KOPT-K1 (cell line): ENCODE measurements around the gene LAMP2.
"Not testable (repeated sequence)": the region's sequence is repeated elsewhere in the genome, so short reads cannot be mapped to it uniquely, and the experiment has no call there.

Experiments
- H3K27ac ChIP-seq: fragments of 200-600 bp; sonication (generic); 2 replicates; pipeline ENCODE4 v1.5.1; 2016; ENCODE audit warnings: antibody characterized with exemption, mild to moderate bottlenecking, low read depth, low read length; ENCODE audit not compliant: poor library complexity, severe bottlenecking
- H3K36me3 ChIP-seq: fragments of 200-600 bp; sonication (generic); 2 replicates; pipeline ENCODE4 v1.5.1; 2017; ENCODE audit warnings: antibody characterized with exemption, mild to moderate bottlenecking, low read length, moderate library complexity; ENCODE audit not compliant: insufficient read depth
- H3K9me3 ChIP-seq: fragments of 200-600 bp; sonication (generic); 2 replicates; pipeline ENCODE4 v1.5.1; 2017; ENCODE audit warnings: antibody characterized with exemption, low read length, mild to moderate bottlenecking; ENCODE audit not compliant: insufficient read depth, poor library complexity, severe bottlenecking

LAMP2 gene

GRCh38 chrX:120469657-120470056, 561 bp upstream of the LAMP2 start:
- not testable (repeated sequence) for H3K27ac ChIP-seq, H3K36me3 ChIP-seq

GRCh38 chrX:120468479-120468824, 644 bp downstream of the LAMP2 start:
- Histone ChIP-seq H3K27ac (peak overlapping the region; percentile 85), H3K9me3 (no peaks in the 10 kb centered on the region)

More at GRCh38 chrX:120469657-120470056, 561 bp upstream of the LAMP2 start:
- H3K9me3 ChIP-seq = not testable (repeated sequence)

GRCh38 chrX:120468071-120468470, 1.0 kb downstream of the LAMP2 start:
- no peaks in the 10 kb centered on the region for H3K36me3 ChIP-seq
- no peaks in the 10 kb centered on the region for H3K9me3 ChIP-seq
- H3K27ac ChIP-seq = peak overlapping the region; percentile 85

More at GRCh38 chrX:120468479-120468824, 644 bp downstream of the LAMP2 start:
- no peaks in the 10 kb centered on the region for H3K36me3 ChIP-seq

- Histone ChIP-seq H3K36me3 (no peaks in the 10 kb centered on the region), H3K9me3 (no peaks in the 10 kb centered on the region), H3K27ac (no peak overlapping the region)
Measured at GRCh38 chrX:120464411-120464810, 4.7 kb downstream of the LAMP2 start.

- H3K36me3 ChIP-seq = no peaks in the 10 kb centered on the region
- H3K9me3 ChIP-seq = no peaks in the 10 kb centered on the region
- H3K27ac ChIP-seq = no peak overlapping the region
Measured at GRCh38 chrX:120463241-120463640, 5.9 kb downstream of the LAMP2 start.

GRCh38 chrX:120462370-120462769, 6.7 kb downstream of the LAMP2 start:
- Histone ChIP-seq H3K9me3 (no peaks in the 10 kb centered on the region), H3K27ac (no peak overlapping the region), H3K36me3 (no peaks in the 10 kb centered on the region)

GRCh38 chrX:120459309-120459708, 9.8 kb downstream of the LAMP2 start:
- Histone ChIP-seq H3K27ac (peak overlapping the region; percentile 75), H3K9me3 (no peaks in the 10 kb centered on the region), H3K36me3 (peaks cover 19% of the 10 kb centered on the region)

- Histone ChIP-seq H3K27ac (peak overlapping the region; percentile 75), H3K36me3 (peaks cover 26% of the 10 kb centered on the region), H3K9me3 (no peaks in the 10 kb centered on the region)
Measured at GRCh38 chrX:120457766-120458180, 11.3 kb downstream of the LAMP2 start.

- Histone ChIP-seq H3K9me3 (no peaks in the 10 kb centered on the region), H3K27ac (peak overlapping the region; percentile 75), H3K36me3 (peaks cover 26% of the 10 kb centered on the region)
Measured at GRCh38 chrX:120456973-120457372, 12.1 kb downstream of the LAMP2 start.

- Histone ChIP-seq H3K36me3 (peaks cover 45% of the 10 kb centered on the region), H3K9me3 (no peaks in the 10 kb centered on the region), H3K27ac (peak overlapping the region; percentile 37)
Measured at GRCh38 chrX:120453985-120454384, 15.1 kb downstream of the LAMP2 start.

- peaks cover 63% of the 10 kb centered on the region for H3K36me3 ChIP-seq
- H3K27ac ChIP-seq = no peak overlapping the region
- H3K9me3 ChIP-seq = no peaks in the 10 kb centered on the region
Measured at GRCh38 chrX:120452131-120452530, 17.0 kb downstream of the LAMP2 start.

GRCh38 chrX:120450163-120450562, 18.9 kb downstream of the LAMP2 start:
- H3K27ac ChIP-seq = no peak overlapping the region
- no peaks in the 10 kb centered on the region for H3K9me3 ChIP-seq
- H3K36me3 ChIP-seq = peaks cover 70% of the 10 kb centered on the region

GRCh38 chrX:120446498-120446897, 22.6 kb downstream of the LAMP2 start:
- H3K9me3 ChIP-seq = no peaks in the 10 kb centered on the region
- H3K36me3 ChIP-seq = peaks cover 92% of the 10 kb centered on the region
- H3K27ac ChIP-seq = no peak overlapping the region

- Histone ChIP-seq H3K27ac (no peak overlapping the region), H3K9me3 (no peaks in the 10 kb centered on the region), H3K36me3 (peaks cover 75% of the 10 kb centered on the region)
Measured at GRCh38 chrX:120439921-120440320, 29.2 kb downstream of the LAMP2 start.

GRCh38 chrX:120429776-120430540, 39.1 kb downstream of the LAMP2 start:
- Histone ChIP-seq H3K27ac (no peak overlapping the region), H3K9me3 (no peaks in the 10 kb centered on the region), H3K36me3 (peaks cover 10% of the 10 kb centered on the region; the same call in 1 of the 2 replicates)

- H3K36me3 ChIP-seq = peaks cover 10% of the 10 kb centered on the region; the same call in 1 of the 2 replicates
- H3K9me3 ChIP-seq = no peaks in the 10 kb centered on the region
- no peak overlapping the region for H3K27ac ChIP-seq
Measured at GRCh38 chrX:120428309-120428708, 40.8 kb downstream of the LAMP2 start.
